K562 (cell line): ENCODE data around the gene LECT2.

ENCODE experiments used
- ARHGAP35 ChIP-seq: fragments of 450-650 bp; IDR thresholded peaks from 2 replicates; pipeline ENCODE4 v1.6.1; 2018; ENCODE audit not compliant: partially characterized antibody
- CTCF ChIP-seq, 3 experiments: IDR thresholded peaks in 2 of 3; conservative IDR thresholded peaks in 1 of 3; 2 replicates each; pipeline ENCODE4 v1.5.1; 2011 to 2012; ENCODE audit warnings: low read length in 3 of 3, mild to moderate bottlenecking in 3 of 3, control low read depth in 2 of 3, improper control_type of control experiment in 1 of 3, inconsistent platforms in 1 of 3, low read depth in 1 of 3, mixed read lengths in 1 of 3, moderate library complexity in 1 of 3; ENCODE audit not compliant: insufficient read depth in 2 of 3
- RCOR1 ChIP-seq, 2 experiments: IDR thresholded peaks; 2 replicates each; pipeline ENCODE4 v1.6.1; 2012; ENCODE audit warnings: low read depth in 2 of 2, low read length in 2 of 2, borderline replicate concordance in 1 of 2, improper control_type of control experiment in 1 of 2
- USF2 ChIP-seq: sonication (generic); formaldehyde crosslinking; IDR thresholded peaks from 2 replicates; pipeline ENCODE4 v1.5.0; 2020; ENCODE audit warnings: missing genetic modification reagents
- ZHX1 ChIP-seq: fragments of 150-350 bp; conservative IDR thresholded peaks from 2 replicates; pipeline ENCODE4 v1.6.1; 2014; ENCODE audit warnings: low read length
- ZNF76 ChIP-seq: fragments of 250-450 bp; sonication (Bioruptor Pico); IDR thresholded peaks from 2 replicates; pipeline ENCODE4 v1.4.0; 2020; ENCODE audit warnings: mild to moderate bottlenecking, moderate library complexity, borderline replicate concordance

- TF ChIP-seq RCOR1 (IDR thresholded peaks at IDR 0.05; ENCODE audit: borderline replicate concordance in 1 of 2, low read depth in 2 of 2, low read length in 2 of 2) (no peak), CTCF (IDR thresholded peaks at IDR 0.05 in 2 of 3, conservative IDR thresholded peaks at IDR 0.05 in 1 of 3; ENCODE audit: insufficient read depth in 2 of 3, low read depth in 1 of 3, low read length in 3 of 3) (no peak), ZHX1 (no peak), USF2 (CRISPR knock-in tag) (no peak), ZNF76 (CRISPR knock-in tag) (no peak), ARHGAP35 (no peak)
Measured at GRCh38 chr5:135966790-135967189, 12.0 kb upstream of the LECT2 start.
